Measurements from ENCODE around the gene ZNF441. TPM values are rescaled to one million over a fixed set of nuclear protein-coding genes. Genes with fewer than 3 reads are reported as not detected.

ZNF441 gene
- total and polyA plus RNA-seq, 2 of the 13 experiments (the other 11 are each of a cell fraction or from before 2014, with no cell fraction given), result 2.8 to 10.0 TPM

GRCh38 chr19:11771520-11771919 is 4.7 kb downstream of the ZNF441 start (continued):
- TF ChIP-seq ZNF687 (CRISPR knock-in tag; IDR thresholded peaks at IDR 0.05) (peak; percentile 36; the same call in 1 of the 2 replicates), ZBTB33 (CRISPR knock-in tag; IDR thresholded peaks at IDR 0.05) (peak; percentile 98), ZMYM4 (CRISPR knock-in tag; IDR thresholded peaks at IDR 0.05) (peak; percentile 38; the same call in 1 of the 2 replicates), STAG1 (CRISPR knock-in tag; IDR thresholded peaks at IDR 0.05) (peak; percentile 53), KDM2A (CRISPR knock-in tag; IDR thresholded peaks at IDR 0.05; ENCODE audit: borderline replicate concordance, low read depth) (peak; percentile 25; the same call in 1 of the 2 replicates), SALL1 (CRISPR knock-in tag; IDR thresholded peaks at IDR 0.05) (peak; percentile 31; the same call in 1 of the 2 replicates), ZBTB4 (CRISPR knock-in tag; IDR thresholded peaks at IDR 0.05; ENCODE audit: borderline replicate concordance) (peak; percentile 81; the same call in 1 of the 2 replicates), KAT7 (CRISPR knock-in tag; IDR thresholded peaks at IDR 0.05; ENCODE audit: borderline replicate concordance) (peak; percentile 37; the same call in 1 of the 2 replicates)

Data from HepG2 (cell line).